Measurements from ENCODE around the gene PRMT6.
A peak's percentile ranks its signal among the peaks of the same experiment; 100 is the strongest.
"Not testable (repeated sequence)": the region's sequence is repeated elsewhere in the genome, so short reads cannot be mapped to it uniquely, and the experiment has no call there.

PRMT6 gene

GRCh38 chr1:107056426-107057196 is at the start of gene PRMT6:
TSS of gene PRMT6 (plus strand) at chr1:107056674. CDS start at chr1:107056716, 42 bp downstream.
- Mint-ChIP-seq H3K27me3 (no peaks in the 10 kb centered on the region), H3K4me1 (peaks cover 30% of the 10 kb centered on the region), H3K27ac (peak within 1 kb of the TSS; percentile 98 to 100), H3K9me3 (no peaks in the 10 kb centered on the region), H3K4me3 (peak within 1 kb of the TSS; percentile 95)
- ATAC-seq (peak; percentile 92), DNase-seq (peak; percentile 70 to 84)

DNA sequence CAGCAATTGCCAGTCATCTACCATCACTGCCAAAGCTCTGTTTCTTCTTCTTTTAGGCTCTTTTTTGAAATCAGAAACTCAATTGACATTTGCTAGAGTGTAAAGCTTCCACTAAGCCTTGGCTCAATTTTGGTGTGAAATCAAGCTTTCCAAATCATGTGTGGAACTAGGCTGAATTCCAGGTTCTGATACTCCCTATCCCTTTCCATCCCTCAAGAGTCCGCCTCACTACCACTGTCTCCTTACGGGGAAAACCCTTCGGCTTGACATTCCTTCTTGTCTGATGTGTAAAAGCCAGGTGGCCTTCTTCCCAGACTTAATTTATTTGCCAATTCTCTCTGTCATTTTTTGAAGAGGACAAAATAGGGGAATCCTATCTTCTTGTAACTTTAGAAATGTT is 47.2 kb upstream of the PRMT6 start:
- H3K27ac Mint-ChIP-seq = no peak overlapping the region
- no peaks in the 10 kb centered on the region for H3K9me3 Mint-ChIP-seq
- no peak for ATAC-seq
- no peak overlapping the region for H3K4me3 Mint-ChIP-seq
- no peaks in the 10 kb centered on the region for H3K4me1 Mint-ChIP-seq
- no peak for DNase-seq
- peaks cover 18% of the 10 kb centered on the region for H3K27me3 Mint-ChIP-seq

- Mint-ChIP-seq H3K27me3 (peaks cover 24% of the 10 kb centered on the region), H3K27ac (no peak overlapping the region), H3K4me3 (no peak overlapping the region), H3K9me3 (no peaks in the 10 kb centered on the region), H3K4me1 (no peaks in the 10 kb centered on the region)
- DNase-seq = no peak
- no peak for ATAC-seq
Measured at GRCh38 chr1:107010582-107010981, 45.9 kb upstream of the PRMT6 start.

DNA sequence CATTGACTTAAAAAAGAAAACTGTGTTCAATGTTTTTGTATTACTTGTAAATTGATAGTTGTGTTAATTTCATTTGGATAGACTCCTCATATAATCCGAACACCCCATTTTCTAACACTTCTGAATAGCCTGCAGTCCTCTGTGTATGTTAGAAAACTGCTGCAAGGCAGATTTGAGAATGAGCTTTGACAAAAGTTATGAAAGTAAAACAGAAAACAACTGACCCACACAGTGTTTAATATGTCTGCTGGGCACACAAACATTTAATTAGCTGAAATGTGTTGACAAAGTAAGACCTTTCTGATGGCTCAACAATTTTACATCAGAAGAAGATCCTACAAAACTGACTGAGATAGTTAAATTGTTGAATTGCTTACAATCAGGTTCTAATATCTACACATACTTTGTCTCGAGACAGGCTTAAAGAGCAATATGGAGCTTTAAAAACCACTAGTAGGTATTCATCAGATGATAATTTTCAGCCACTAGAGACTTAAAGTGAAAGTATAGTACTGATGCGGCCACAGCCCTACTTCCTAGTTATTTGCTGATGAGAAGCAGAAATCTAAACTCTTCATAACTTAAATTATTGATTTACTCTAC is 40.0 kb upstream of the PRMT6 start:
- ATAC-seq = no peak
- no peak for DNase-seq
- no peak overlapping the region for H3K27ac Mint-ChIP-seq
- no peak overlapping the region for H3K4me3 Mint-ChIP-seq
- H3K27me3 Mint-ChIP-seq = peaks cover 8% of the 10 kb centered on the region
- H3K4me1 Mint-ChIP-seq = no peaks in the 10 kb centered on the region
- no peaks in the 10 kb centered on the region for H3K9me3 Mint-ChIP-seq

- ATAC-seq (no peak), DNase-seq (no peak)
- H3K4me3 Mint-ChIP-seq = no peak overlapping the region
- no peaks in the 10 kb centered on the region for H3K4me1 Mint-ChIP-seq
- no peaks in the 10 kb centered on the region for H3K9me3 Mint-ChIP-seq
- H3K27me3 Mint-ChIP-seq = peaks cover 8% of the 10 kb centered on the region
- H3K27ac Mint-ChIP-seq = no peak overlapping the region
Measured at GRCh38 chr1:107018445-107018844, 38.0 kb upstream of the PRMT6 start.

DNA sequence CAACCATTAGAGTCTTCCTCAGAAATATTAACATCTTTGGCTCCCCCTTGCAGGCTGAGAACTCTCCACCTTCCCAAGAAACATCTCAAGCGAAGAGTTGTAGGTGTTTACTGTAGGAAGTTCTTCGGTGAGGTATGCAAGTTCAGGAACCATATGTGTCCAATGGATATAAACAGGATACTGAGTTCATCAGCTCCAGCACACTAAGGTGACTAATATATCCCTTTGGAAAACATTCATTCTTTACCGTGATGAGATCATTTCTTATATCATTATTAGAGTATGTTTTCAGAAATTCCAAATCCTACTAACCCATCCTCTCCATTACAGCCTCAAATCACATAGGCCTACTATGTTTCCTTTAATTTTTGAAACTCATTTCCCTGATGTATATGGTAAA is 37.3 kb upstream of the PRMT6 start:
- Mint-ChIP-seq H3K9me3 (no peaks in the 10 kb centered on the region), H3K4me3 (no peak overlapping the region)
- no peak for DNase-seq

DNA sequence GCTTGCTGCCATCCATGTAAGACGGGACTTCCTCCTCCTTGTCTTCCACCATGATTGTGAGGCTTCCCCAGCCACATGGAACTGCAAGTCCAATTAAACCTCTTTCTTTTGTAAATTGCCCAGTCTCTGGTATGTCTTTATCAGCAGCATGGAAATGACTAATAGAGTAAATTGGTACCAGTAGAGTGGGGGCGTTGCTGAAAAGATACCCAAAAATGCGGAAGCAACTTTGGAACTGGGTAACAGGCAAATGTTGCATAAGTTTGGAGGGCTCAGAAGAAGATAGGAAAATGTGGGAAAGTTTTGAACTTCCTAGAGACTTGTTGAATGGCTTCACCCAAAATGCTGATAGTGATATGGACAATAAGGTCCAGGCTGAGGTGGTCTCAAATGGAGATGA is 17.6 kb upstream of the PRMT6 start:
- not testable (repeated sequence) for DNase-seq, H3K4me3 Mint-ChIP-seq, H3K9me3 Mint-ChIP-seq, H3K4me1 Mint-ChIP-seq, H3K27ac Mint-ChIP-seq, ATAC-seq
- peaks cover 23% of the 10 kb centered on the region for H3K27me3 Mint-ChIP-seq

More for the DNA sequence above, 37.3 kb upstream of the PRMT6 start:
- Mint-ChIP-seq H3K27me3 (peaks cover 8% of the 10 kb centered on the region), H3K27ac (no peak overlapping the region), H3K4me1 (no peaks in the 10 kb centered on the region)
- no peak for ATAC-seq

DNA sequence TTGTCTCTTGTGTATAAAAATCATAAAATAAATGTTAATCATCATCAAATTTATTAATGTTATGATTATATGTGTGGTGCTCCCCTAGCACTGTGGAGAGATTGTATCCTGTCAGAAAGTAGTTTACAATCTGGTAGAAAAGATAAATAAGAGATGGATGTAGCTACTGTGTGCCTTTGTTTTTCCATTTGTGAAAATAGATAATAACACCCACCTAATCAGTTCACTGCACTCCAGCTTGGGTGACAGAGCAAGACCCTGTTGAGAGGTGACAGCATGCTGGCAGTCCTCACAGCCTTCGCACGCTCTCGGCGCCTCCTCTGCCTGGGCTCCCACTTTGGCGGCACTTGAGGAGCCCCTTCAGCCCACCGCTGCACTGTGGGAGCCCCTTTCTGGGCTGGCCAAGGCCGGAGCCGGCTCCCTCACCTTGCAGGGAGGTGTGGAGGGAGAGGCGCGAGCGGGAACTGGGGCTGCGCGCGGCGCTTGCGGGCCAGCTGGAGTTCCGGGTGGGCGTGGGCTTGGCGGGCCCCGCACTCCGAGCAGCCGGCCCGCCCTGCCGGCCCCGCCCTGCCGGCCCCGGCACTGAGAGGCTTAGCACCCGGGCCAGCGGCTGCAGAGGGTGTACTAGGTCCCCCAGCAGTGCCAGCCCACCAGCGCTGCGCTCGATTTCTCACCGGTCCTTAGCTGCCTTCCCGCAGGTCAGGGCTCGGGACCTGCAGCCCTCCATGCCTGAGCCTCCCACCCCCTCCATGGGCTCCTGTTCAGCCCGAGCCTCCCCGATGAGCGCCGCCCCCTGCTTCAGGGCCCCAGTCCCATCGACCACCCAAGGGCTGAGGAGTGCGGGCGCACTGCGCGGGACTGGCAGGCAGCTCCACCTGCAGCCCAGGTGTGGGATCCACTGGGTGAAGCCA is 11.9 kb upstream of the PRMT6 start:
- not testable (repeated sequence) for H3K27ac Mint-ChIP-seq, DNase-seq, H3K4me3 Mint-ChIP-seq, H3K9me3 Mint-ChIP-seq, H3K4me1 Mint-ChIP-seq
- peaks cover 21% of the 10 kb centered on the region for H3K27me3 Mint-ChIP-seq
- peak; percentile 45 for ATAC-seq

GRCh38 chr1:107047602-107048001 is 8.9 kb upstream of the PRMT6 start:
- no peaks in the 10 kb centered on the region for H3K4me1 Mint-ChIP-seq
- DNase-seq (no peak), ATAC-seq (no peak)
- no peak overlapping the region for H3K27ac Mint-ChIP-seq
- no peaks in the 10 kb centered on the region for H3K27me3 Mint-ChIP-seq
- H3K4me3 Mint-ChIP-seq = no peak overlapping the region
- H3K9me3 Mint-ChIP-seq = no peaks in the 10 kb centered on the region

- ATAC-seq (no peak), DNase-seq (no peak)
- no peaks in the 10 kb centered on the region for H3K4me1 Mint-ChIP-seq
- H3K27ac Mint-ChIP-seq = no peak overlapping the region
- no peaks in the 10 kb centered on the region for H3K27me3 Mint-ChIP-seq
- no peak overlapping the region for H3K4me3 Mint-ChIP-seq
- no peaks in the 10 kb centered on the region for H3K9me3 Mint-ChIP-seq
Measured at GRCh38 chr1:107048241-107048640, 8.2 kb upstream of the PRMT6 start.

GRCh38 chr1:107051266-107051665 is 5.2 kb upstream of the PRMT6 start:
- Mint-ChIP-seq H3K4me3 (no peak overlapping the region), H3K9me3 (no peaks in the 10 kb centered on the region), H3K27me3 (no peaks in the 10 kb centered on the region), H3K4me1 (peaks cover 10% of the 10 kb centered on the region), H3K27ac (no peak overlapping the region)
- no peak for DNase-seq
- no peak for ATAC-seq

GRCh38 chr1:107055919-107056425 is 502 bp upstream of the PRMT6 start:
- not testable (repeated sequence) for H3K9me3 Mint-ChIP-seq, H3K27me3 Mint-ChIP-seq, ATAC-seq
- Mint-ChIP-seq H3K4me1 (peaks cover 30% of the 10 kb centered on the region), H3K4me3 (peak overlapping the region; percentile 95), H3K27ac (peak overlapping the region; percentile 98 to 100)
- DNase-seq = peak in 1 of 2 donors; percentile 10

DNA sequence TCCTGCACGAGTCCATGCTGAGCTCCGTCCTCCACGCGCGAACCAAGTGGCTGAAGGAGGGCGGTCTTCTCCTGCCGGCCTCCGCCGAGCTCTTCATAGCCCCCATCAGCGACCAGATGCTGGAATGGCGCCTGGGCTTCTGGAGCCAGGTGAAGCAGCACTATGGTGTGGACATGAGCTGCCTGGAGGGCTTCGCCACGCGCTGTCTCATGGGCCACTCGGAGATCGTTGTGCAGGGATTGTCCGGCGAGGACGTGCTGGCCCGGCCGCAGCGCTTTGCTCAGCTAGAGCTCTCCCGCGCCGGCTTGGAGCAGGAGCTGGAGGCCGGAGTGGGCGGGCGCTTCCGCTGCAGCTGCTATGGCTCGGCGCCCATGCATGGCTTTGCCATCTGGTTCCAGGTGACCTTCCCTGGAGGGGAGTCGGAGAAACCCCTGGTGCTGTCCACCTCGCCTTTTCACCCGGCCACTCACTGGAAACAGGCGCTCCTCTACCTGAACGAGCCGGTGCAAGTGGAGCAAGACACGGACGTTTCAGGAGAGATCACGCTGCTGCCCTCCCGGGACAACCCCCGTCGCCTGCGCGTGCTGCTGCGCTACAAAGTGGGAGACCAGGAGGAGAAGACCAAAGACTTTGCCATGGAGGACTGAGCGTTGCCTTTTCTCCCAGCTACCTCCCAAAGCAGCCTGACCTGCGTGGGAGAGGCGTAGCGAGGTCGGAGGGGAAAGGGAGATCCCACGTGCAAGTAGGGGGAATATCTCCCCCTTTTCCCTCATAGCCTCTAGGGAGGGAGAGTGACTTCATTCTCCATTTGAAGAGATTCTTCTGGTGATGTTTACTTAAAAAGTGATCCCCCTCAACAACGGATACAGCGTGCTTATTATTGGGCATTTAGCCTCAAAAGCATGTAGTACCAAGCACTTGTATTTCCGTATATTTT is 991 bp downstream of the PRMT6 start:
- Mint-ChIP-seq H3K4me1 (peaks cover 30% of the 10 kb centered on the region), H3K27me3 (no peaks in the 10 kb centered on the region), H3K27ac (peak overlapping the region; percentile 98 to 100), H3K9me3 (no peaks in the 10 kb centered on the region), H3K4me3 (peak overlapping the region; percentile 95)
- DNase-seq = peak; percentile 50 to 56
- ATAC-seq = peak; percentile 71

- Mint-ChIP-seq H3K9me3 (no peaks in the 10 kb centered on the region), H3K27ac (peak overlapping the region in 1 of 2 donors; percentile 72), H3K4me1 (peaks cover 30% of the 10 kb centered on the region), H3K27me3 (no peaks in the 10 kb centered on the region), H3K4me3 (peak overlapping the region; percentile 95)
- no peak for ATAC-seq
- no peak for DNase-seq
Measured at GRCh38 chr1:107058245-107059032, 2.0 kb downstream of the PRMT6 start.
